Caco-2 (cell line): ENCODE measurements around the gene CNOT6L. TPM values are rescaled to one million over a fixed set of nuclear protein-coding genes. Genes with fewer than 3 reads are reported as not detected.

ENCODE experiments used
- BruUV-seq: library from RNA; stranded (reverse); fragments of 400-500 nt; replicated peaks from 2 replicates; lab custom pipeline; 2021; lab: Mats Ljungman, UMichigan
- CTCF ChIA-PET: fragments of 300-600 bp; sonication (Branson Sonifier 250); formaldehyde crosslinking; loops from one replicate; lab custom pipeline; 2022; ENCODE audit warnings: antibody characterized with exemption; lab: Charles Lee
- POLR2A ChIA-PET: fragments of 300-600 bp; sonication (Branson Sonifier 250); formaldehyde crosslinking; loops from one replicate; lab custom pipeline; 2022; ENCODE audit warnings: antibody characterized with exemption; lab: Charles Lee
- DNase-seq, 2 experiments: peaks; one replicate each; pipeline versions ENCODE4 v3.0.0 to v3.0.0-alpha.2; 2020 to 2022
- H3K27me3 ChIP-seq: replicated peaks from 2 replicates; pipeline ENCODE4 v1.6.0; 2011; ENCODE audit warnings: low read length; ENCODE audit not compliant: control insufficient read depth, insufficient read depth
- H3K36me3 ChIP-seq: 2 replicates; pipeline ENCODE4 v1.5.1; 2011; ENCODE audit warnings: low read length; ENCODE audit not compliant: control insufficient read depth, insufficient read depth
- H3K4me1 ChIP-seq: fragments of 250-450 bp; sonication (Bioruptor Pico); 2 replicates; pipeline ENCODE4 v1.5.1; 2020; ENCODE audit warnings: mild to moderate bottlenecking
- H3K4me3 ChIP-seq: 2 replicates; pipeline ENCODE4 v1.5.1; 2011; ENCODE audit warnings: low read depth, mild to moderate bottlenecking, control low read depth, low read length
- H3K9me3 ChIP-seq: fragments of 250-450 bp; sonication (Bioruptor Pico); 2 replicates; pipeline ENCODE4 v1.5.1; 2020; ENCODE audit warnings: mild to moderate bottlenecking, moderate library complexity
- H3K27ac Mint-ChIP-seq: one replicate; pipeline ENCODE4 v1.8.0; 2022; ENCODE audit warnings: mixed read lengths; ENCODE audit not compliant: unreplicated experiment
- H3K27me3 Mint-ChIP-seq: one replicate; pipeline ENCODE4 v1.8.0; 2022; ENCODE audit warnings: mixed read lengths; ENCODE audit not compliant: insufficient read depth, unreplicated experiment
- H3K36me3 Mint-ChIP-seq: one replicate; pipeline ENCODE4 v1.8.0; 2022; ENCODE audit warnings: mild to moderate bottlenecking, mixed read lengths; ENCODE audit not compliant: insufficient read depth, unreplicated experiment
- H3K4me1 Mint-ChIP-seq: one replicate; pipeline ENCODE4 v1.8.0; 2022; ENCODE audit warnings: low read depth, mixed read lengths; ENCODE audit not compliant: unreplicated experiment
- H3K4me3 Mint-ChIP-seq: one replicate; pipeline ENCODE4 v1.8.0; 2022; ENCODE audit warnings: mild to moderate bottlenecking, moderate library complexity, mixed read lengths; ENCODE audit not compliant: unreplicated experiment
- H3K9me3 Mint-ChIP-seq: one replicate; pipeline ENCODE4 v1.8.0; 2022; ENCODE audit warnings: mixed read lengths; ENCODE audit not compliant: unreplicated experiment
- intact Hi-C: fragments of 100-400 bp; cut with micrococcal nuclease; formaldehyde crosslinking; loops from one replicate; pipeline ENCODE4 v1.10.0; 2022; ENCODE audit not compliant: unreplicated experiment
- total RNA-seq: library from RNA; stranded (reverse); gene quantifications from 2 replicates; pipeline ENCODE4 v1.2.3, GENCODE V29; 2022
- TF ChIP-seq, protein P1 (sequence below), 2 experiments: fragments of 200-600 bp in 1 of 2; IDR thresholded peaks; 1 replicate in 1 of 2; 2 replicates in 1 of 2; pipeline versions ENCODE4 v1.5.1 to v1.8.0; 2011 to 2022; ENCODE audit warnings: antibody characterized with exemption in 1 of 2, control low read depth in 1 of 2, inconsistent platforms in 1 of 2, low read depth in 1 of 2, low read length in 1 of 2, mild to moderate bottlenecking in 1 of 2, moderate library complexity in 1 of 2; ENCODE audit not compliant: insufficient read depth in 1 of 2, severe bottlenecking in 1 of 2, unreplicated experiment in 1 of 2

CNOT6L gene
- total RNA-seq, 1 experiment from 2014 or later, result 18.8 TPM

GRCh38 chr4:77849278-77849965, 30.3 kb upstream of the CNOT6L start:
- ChIA-PET POLR2A (no interaction called here), CTCF (no interaction called here)
- TF ChIP-seq, protein P1, sequence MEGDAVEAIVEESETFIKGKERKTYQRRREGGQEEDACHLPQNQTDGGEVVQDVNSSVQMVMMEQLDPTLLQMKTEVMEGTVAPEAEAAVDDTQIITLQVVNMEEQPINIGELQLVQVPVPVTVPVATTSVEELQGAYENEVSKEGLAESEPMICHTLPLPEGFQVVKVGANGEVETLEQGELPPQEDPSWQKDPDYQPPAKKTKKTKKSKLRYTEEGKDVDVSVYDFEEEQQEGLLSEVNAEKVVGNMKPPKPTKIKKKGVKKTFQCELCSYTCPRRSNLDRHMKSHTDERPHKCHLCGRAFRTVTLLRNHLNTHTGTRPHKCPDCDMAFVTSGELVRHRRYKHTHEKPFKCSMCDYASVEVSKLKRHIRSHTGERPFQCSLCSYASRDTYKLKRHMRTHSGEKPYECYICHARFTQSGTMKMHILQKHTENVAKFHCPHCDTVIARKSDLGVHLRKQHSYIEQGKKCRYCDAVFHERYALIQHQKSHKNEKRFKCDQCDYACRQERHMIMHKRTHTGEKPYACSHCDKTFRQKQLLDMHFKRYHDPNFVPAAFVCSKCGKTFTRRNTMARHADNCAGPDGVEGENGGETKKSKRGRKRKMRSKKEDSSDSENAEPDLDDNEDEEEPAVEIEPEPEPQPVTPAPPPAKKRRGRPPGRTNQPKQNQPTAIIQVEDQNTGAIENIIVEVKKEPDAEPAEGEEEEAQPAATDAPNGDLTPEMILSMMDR (IDR thresholded peaks at IDR 0.05; ENCODE audit: insufficient read depth in 1 of 2, low read depth in 1 of 2, low read length in 1 of 2, severe bottlenecking in 1 of 2, unreplicated experiment in 1 of 2), result no peak
- no peak overlapping the region for H3K4me3 ChIP-seq
- Mint-ChIP-seq H3K4me3 (no peak overlapping the region), H3K9me3 (no peaks in the 10 kb centered on the region), H3K27ac (no peak overlapping the region), H3K4me1 (no peaks in the 10 kb centered on the region), H3K27me3 (no peaks in the 10 kb centered on the region), H3K36me3 (no peaks in the 10 kb centered on the region)
- no peaks in the 10 kb centered on the region for H3K36me3 ChIP-seq
- BruUV-seq, result no TSS peak
- no peaks in the 10 kb centered on the region for H3K9me3 ChIP-seq
- DNase-seq, result no peak
- no peaks in the 10 kb centered on the region for H3K27me3 ChIP-seq
- H3K4me1 ChIP-seq, result no peaks in the 10 kb centered on the region
- intact Hi-C loops, result no loop called here

GRCh38 chr4:77848508-77848907, 29.3 kb upstream of the CNOT6L start:
- CTCF ChIA-PET, result no interaction called here
- H3K36me3 Mint-ChIP-seq, result no peaks in the 10 kb centered on the region
- no peaks in the 10 kb centered on the region for H3K4me1 Mint-ChIP-seq
- no peak for DNase-seq
- TF ChIP-seq, protein P1 (IDR thresholded peaks at IDR 0.05; ENCODE audit: insufficient read depth in 1 of 2, low read depth in 1 of 2, low read length in 1 of 2, severe bottlenecking in 1 of 2, unreplicated experiment in 1 of 2), result no peak
- no peaks in the 10 kb centered on the region for H3K9me3 Mint-ChIP-seq
- H3K36me3 ChIP-seq, result no peaks in the 10 kb centered on the region
- H3K27ac Mint-ChIP-seq, result no peak overlapping the region
- H3K27me3 ChIP-seq, result no peaks in the 10 kb centered on the region
- no peaks in the 10 kb centered on the region for H3K27me3 Mint-ChIP-seq
- no TSS peak for BruUV-seq
- H3K4me1 ChIP-seq, result no peaks in the 10 kb centered on the region
- H3K4me3 ChIP-seq, result no peak overlapping the region
- POLR2A ChIA-PET, result no interaction called here
- no peaks in the 10 kb centered on the region for H3K9me3 ChIP-seq
- H3K4me3 Mint-ChIP-seq, result no peak overlapping the region
- intact Hi-C loops, result no loop called here

GRCh38 chr4:77845929-77846328, 26.8 kb upstream of the CNOT6L start:
- H3K27me3 Mint-ChIP-seq, result no peaks in the 10 kb centered on the region
- intact Hi-C loops, result no loop called here
- CTCF ChIA-PET, result no interaction called here

More at GRCh38 chr4:77845929-77846328, 26.8 kb upstream of the CNOT6L start:
- H3K4me3 ChIP-seq, result no peak overlapping the region
- no peaks in the 10 kb centered on the region for H3K36me3 ChIP-seq
- BruUV-seq, result no TSS peak
- TF ChIP-seq, protein P1 (IDR thresholded peaks at IDR 0.05; ENCODE audit: insufficient read depth in 1 of 2, low read depth in 1 of 2, low read length in 1 of 2, severe bottlenecking in 1 of 2, unreplicated experiment in 1 of 2), result no peak
- no peaks in the 10 kb centered on the region for H3K9me3 ChIP-seq
- POLR2A ChIA-PET, result no interaction called here
- no peak overlapping the region for H3K4me3 Mint-ChIP-seq
- H3K4me1 ChIP-seq, result no peaks in the 10 kb centered on the region
- H3K4me1 Mint-ChIP-seq, result no peaks in the 10 kb centered on the region
- H3K36me3 Mint-ChIP-seq, result no peaks in the 10 kb centered on the region
- no peak overlapping the region for H3K27ac Mint-ChIP-seq
- no peak for DNase-seq
- no peaks in the 10 kb centered on the region for H3K9me3 Mint-ChIP-seq
- no peaks in the 10 kb centered on the region for H3K27me3 ChIP-seq
